Endothelial cell of hepatic sinusoid (primary cell): Measurements from ENCODE around the gene RPS6KA2.
"Not testable (repeated sequence)": the region's sequence is repeated elsewhere in the genome, so short reads cannot be mapped to it uniquely, and the experiment has no call there.

ENCODE experiments used
- in situ Hi-C: cut with HindIII; loops from 2 replicates; pipeline ENCODE4 v1.10.0; 2017; ENCODE audit warnings: low sequenced_read_pairs

Gene RPS6KA2

GRCh38 chr6:166392755-166393534, 234.1 kb downstream of the RPS6KA2 start:
- in situ Hi-C loops = not testable (repeated sequence)

- in situ Hi-C loops = no loop called here
These were observed 237.9 kb downstream of the RPS6KA2 start for GRCh38 chr6:166389119-166389518.

GRCh38 chr6:166388290-166389004, 238.6 kb downstream of the RPS6KA2 start:
- in situ Hi-C loops = no loop called here

GRCh38 chr6:166387642-166388289, 239.3 kb downstream of the RPS6KA2 start:
- in situ Hi-C loops = no loop called here

GRCh38 chr6:166387098-166387497, 240.0 kb downstream of the RPS6KA2 start:
- in situ Hi-C loops = not testable (repeated sequence)

GRCh38 chr6:166386111-166386510, 240.9 kb downstream of the RPS6KA2 start:
- in situ Hi-C loops = no loop called here

- in situ Hi-C loops = not testable (repeated sequence)
These were observed 243.2 kb downstream of the RPS6KA2 start for GRCh38 chr6:166383802-166384363.

GRCh38 chr6:166382933-166383801, 243.9 kb downstream of the RPS6KA2 start, which contains the start of gene MPC1:
TSS of gene MPC1 (minus strand) at chr6:166382940. CDS start at chr6:166382876, 64 bp downstream.
- in situ Hi-C loops = no loop called here

- in situ Hi-C loops = no loop called here
These were observed 244.5 kb downstream of the RPS6KA2 start for GRCh38 chr6:166382500-166382932.

GRCh38 chr6:166381733-166382499, 245.1 kb downstream of the RPS6KA2 start:
- in situ Hi-C loops = no loop called here

- in situ Hi-C loops = no loop called here
These were observed 245.7 kb downstream of the RPS6KA2 start for GRCh38 chr6:166381381-166381732.

- in situ Hi-C loops = loop anchor here (5.0 kb wide), 1 partner anchor 47 kb away; no protein-coding TSS in a partner anchor
These were observed 247.3 kb downstream of the RPS6KA2 start for GRCh38 chr6:166379800-166380199.

GRCh38 chr6:166379103-166379586, 247.9 kb downstream of the RPS6KA2 start:
- in situ Hi-C loops = loop anchor here (5.0 kb wide), 1 partner anchor 47 kb away; no protein-coding TSS in a partner anchor

GRCh38 chr6:166377721-166378120, 249.3 kb downstream of the RPS6KA2 start:
- in situ Hi-C loops = loop anchor here (5.0 kb wide), 1 partner anchor 45 kb away; no protein-coding TSS in a partner anchor

GRCh38 chr6:166375013-166375412, 252.0 kb downstream of the RPS6KA2 start:
- in situ Hi-C loops = loop anchor here (5.0 kb wide), 1 partner anchor 43 kb away; no protein-coding TSS in a partner anchor

GRCh38 chr6:166370489-166370888, 256.6 kb downstream of the RPS6KA2 start:
- in situ Hi-C loops = no loop called here

- in situ Hi-C loops = no loop called here
These were observed 257.3 kb downstream of the RPS6KA2 start for GRCh38 chr6:166369782-166370181.

- in situ Hi-C loops = no loop called here
These were observed 260.1 kb downstream of the RPS6KA2 start for GRCh38 chr6:166366921-166367320.

- in situ Hi-C loops = no loop called here
These were observed 261.2 kb downstream of the RPS6KA2 start for GRCh38 chr6:166365806-166366205.
